GM19023 (cell line): Measurements from ENCODE around the gene ENO1.
"Not testable (repeated sequence)": the region's sequence is repeated elsewhere in the genome, so short reads cannot be mapped to it uniquely, and the experiment has no call there.

Experiments
- ATAC-seq: cut with Tn5 transposase; IDR thresholded peaks from one replicate; pipeline ENCODE4 v1.9.1; 2021; ENCODE audit warnings: mild to moderate bottlenecking, moderate library complexity; ENCODE audit not compliant: unreplicated experiment

Gene ENO1

DNA sequence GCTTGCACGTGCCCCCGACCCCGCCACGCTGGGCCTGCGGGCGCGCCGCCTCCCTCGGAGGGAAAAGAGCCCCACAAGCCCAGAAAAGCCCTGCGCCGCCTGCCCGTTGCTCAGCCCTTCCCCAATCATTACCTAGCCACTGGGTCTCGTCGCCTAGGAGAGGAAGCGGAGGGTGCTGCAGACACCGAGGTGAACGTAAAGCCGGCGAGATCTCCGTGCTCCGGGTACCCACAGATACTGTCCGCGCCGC, at the start of gene ENO1:
ENO1 (minus strand) TSS at position 239 of the 250 bp plus-strand sequence. CDS start 3,778 bp downstream, outside the sequence.
- ATAC-seq, result no peak

DNA sequence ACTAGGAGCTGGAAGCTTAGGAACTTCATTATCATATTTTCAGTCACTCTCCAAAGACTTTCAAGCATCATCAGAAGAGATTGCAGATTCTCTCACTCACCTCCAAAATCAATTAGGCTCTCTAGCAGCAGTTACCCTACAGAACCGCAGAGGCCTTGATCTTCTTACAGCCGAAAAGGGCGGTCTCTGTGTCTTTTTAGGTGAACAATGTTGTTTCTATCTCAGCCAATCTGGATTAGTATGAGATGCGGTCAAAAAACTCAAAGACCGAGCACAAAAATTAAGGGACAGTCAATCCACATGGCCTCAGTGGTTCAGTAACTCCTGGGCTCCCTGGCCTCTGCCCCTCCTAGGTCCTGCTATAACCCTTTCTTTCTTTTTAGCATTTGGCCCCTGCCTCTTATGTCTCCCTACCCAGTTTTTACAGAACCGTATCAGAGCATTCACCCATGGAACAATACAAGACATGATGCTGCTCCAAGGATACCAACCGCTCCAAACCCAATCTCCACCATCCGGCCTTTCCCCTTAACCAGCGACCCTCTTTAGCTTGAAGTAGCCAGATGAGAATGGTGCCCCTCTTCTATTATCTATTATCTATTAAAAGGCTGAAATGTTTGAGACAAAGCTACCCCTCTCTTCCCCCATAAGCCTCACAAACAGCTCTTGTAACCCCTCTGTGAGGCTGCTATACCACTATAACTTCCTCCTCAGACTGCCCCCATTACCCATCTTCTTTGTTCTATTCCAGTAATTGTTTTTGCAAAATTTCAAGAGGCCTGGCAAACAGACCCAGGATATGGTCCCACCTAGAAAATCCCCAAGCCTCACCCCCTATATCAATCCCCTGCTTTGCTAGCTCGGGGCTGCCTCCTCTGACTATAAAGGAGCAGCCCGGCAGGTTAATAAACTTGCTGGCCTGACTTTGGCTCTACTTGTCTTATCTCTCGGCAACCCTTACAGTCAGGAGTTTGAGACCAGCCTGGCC, 48.5 kb upstream of the ENO1 start:
- ATAC-seq, result no peak

DNA sequence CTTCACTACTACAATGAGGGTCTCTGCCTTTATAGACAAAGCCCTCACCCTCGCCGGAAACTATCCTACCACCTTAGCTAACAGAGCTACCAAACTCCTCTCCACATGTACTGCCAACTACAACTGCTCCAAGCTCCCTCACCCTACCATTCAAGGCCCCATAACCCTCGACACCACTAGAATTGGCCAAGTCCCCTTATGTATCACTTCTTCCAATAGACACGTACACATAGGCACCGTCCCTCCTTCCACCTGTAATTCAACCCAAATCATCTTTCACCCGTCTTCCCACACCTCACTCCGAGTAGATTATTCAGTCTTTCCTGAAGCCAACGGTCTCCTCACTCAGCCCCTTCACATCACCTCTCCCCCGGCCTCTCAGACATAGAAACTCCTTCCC, 47.5 kb upstream of the ENO1 start:
- no peak for ATAC-seq

DNA sequence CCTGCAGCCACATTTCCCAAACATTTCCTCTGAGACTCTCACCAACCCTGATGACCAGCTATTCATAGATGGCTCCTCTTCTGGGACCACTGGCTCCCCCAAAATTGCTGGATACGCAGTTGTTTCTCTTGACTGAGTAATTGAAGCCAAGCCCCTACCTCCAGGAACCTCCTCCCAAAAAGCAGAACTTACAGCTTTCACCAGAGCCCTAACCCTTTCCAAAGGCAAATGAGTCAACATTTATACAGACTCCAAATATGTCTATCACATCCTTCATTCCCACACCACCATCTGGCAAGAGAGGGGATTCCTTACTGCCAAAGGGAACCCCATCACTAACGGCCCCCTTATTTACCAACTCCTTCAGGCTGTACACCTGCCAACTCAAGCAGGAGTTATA, 46.9 kb upstream of the ENO1 start:
- no peak for ATAC-seq

DNA sequence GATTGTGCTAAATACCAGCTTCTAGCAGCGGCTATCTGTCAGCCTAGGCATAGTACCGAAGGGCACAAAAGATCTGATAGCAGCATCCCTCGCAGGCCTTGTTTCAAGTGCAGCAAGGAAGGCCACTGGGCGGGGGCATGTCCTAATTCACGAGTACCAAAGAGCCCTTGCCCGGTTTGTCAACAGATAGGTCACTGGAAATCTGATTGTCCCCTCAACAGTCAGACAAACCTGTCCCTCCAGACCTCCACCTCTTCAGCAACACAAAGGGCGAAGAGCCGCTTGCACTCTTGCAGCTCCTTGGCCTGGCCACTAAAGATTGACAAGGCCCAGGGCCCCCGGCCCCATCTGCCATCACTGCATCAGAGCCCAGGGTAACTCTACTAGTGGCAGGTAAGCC, 44.5 kb upstream of the ENO1 start:
- no peak for ATAC-seq

DNA sequence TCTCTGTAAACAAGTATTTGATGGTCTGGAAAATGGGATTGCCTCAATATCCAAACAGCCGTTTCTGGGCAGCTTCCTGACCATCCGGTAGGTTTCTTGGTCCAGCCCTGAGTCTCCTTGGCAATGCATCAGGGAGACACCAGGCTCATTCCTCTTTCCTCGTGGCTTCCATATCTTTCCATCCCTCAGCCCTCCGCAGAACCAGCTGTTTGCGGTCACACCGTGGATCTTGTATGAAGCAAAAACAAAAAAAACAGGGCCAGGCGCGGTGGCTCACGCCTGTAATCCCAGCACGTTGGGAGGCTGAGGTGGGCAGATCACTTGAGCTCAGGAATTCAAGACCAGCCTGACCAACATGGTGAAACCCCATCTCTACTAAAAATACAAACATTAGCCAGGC, 39.0 kb upstream of the ENO1 start:
- ATAC-seq, result not testable (repeated sequence)

DNA sequence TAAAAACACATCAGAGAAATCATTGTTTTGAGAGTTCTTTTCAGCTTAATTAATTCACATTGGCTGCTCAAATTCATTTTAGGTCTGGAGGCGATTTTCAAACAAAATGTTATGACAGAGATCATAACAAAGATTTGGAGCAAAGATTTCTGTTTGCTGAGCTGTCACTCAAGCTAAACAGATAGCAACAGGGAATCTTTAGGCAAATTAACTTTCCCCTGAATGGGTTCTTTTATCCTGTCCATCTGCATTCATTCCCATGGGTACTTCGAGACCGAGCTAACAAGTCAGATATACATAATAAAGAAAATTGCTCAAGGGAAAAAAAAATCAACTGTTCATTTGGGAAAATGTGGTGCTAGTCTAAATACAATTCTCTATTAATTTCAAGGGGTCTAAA, 37.0 kb upstream of the ENO1 start:
- no peak for ATAC-seq

DNA sequence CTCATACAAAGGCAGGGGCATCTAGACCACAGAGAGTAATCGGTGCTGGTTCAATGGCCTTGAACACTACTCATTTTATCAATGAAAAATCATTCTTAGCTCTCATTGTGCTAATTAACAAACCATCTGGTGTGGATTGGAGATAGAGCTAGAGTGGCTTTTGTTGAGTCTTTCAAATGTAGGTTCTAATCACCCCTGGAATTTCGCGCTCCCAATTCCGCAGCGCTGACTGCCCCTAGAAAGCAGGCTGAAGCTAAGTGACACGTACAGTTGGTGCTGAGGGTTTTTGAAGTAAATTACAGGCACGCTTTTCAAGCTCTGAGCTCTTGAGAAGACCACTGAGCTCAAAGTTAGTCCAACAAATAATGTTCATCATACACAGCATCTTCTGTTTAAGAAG, 36.0 kb upstream of the ENO1 start:
- no peak for ATAC-seq

DNA sequence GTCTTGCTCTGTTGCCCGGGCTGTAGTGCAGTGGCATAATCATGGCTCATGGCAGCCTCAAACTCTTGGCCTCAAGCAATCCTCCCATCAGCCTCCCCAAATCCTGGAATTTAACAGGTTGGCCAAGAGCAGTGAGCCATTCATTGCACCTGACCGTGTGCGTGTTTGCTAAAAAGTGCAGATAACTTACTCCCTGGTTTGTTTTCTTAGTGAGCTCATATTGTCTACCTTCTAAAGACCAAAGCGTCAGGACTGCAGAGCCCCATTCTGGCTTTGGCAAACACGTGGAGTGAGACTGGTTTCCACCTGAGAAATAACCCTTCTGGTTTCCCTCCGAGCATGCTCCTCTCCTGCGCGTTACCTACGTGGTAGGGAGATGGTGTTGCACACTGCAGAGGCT, 35.0 kb upstream of the ENO1 start:
- no peak for ATAC-seq

DNA sequence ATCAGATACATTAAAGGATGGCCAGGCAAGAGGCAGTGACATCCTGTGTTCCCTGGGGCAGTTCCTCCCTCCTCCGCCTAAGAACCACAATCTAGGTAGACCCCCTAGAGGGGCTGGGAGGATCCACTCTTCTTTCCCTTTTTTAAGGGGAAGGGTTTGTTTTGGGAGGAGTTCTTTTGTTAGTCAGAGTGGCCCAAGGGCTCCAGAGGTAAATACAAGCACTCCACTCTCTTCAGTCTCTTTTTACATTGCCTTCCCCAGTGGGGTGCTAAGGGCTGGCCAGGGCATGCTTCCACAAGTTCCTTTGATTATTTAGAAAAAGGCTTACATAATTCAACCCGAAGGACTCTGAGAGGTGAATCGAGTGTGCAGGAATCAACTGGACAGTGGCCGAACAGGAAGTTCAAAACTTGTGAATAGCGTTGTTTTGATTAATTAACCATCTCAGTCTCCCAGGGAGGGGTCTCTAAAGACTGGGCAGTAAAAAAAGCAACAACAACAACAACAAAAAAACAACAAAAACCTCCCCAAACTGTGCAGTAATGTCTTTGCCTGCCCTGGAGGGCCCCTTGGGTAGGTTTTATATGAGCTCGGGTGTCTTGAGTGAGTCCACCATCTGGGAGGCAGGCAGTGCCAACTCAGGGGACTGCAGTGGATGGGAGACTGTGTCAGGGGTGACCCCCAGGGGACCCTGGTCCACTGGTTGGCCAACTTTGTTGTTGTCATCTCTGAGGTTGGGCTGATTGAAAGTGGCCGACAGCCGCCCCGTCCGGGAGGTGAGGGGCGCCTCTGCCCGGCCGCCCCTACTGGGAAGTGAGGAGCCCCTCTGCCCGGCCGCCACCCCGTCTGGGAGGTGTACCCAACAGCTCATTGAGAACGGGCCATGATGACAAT, 33.2 kb upstream of the ENO1 start:
- no peak for ATAC-seq

DNA sequence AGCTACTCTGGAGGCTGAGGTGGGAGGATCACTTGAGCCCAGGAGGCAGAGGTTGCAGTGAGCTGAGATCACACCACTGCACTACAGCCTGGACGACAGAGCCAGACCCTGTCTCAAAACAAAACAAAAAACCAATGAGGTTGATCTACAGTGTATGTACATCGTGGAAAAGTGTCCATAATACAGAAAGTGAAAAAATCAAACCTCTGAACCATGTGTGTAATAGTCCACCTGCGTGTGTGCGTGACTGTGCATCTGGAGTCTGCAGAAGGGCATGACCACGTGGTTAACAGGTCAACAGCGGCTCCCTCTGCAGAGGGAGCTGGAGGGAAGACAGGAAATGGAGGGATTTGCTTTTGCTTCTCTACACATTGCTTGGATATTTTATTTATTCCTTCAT, 32.4 kb upstream of the ENO1 start:
- no peak for ATAC-seq

DNA sequence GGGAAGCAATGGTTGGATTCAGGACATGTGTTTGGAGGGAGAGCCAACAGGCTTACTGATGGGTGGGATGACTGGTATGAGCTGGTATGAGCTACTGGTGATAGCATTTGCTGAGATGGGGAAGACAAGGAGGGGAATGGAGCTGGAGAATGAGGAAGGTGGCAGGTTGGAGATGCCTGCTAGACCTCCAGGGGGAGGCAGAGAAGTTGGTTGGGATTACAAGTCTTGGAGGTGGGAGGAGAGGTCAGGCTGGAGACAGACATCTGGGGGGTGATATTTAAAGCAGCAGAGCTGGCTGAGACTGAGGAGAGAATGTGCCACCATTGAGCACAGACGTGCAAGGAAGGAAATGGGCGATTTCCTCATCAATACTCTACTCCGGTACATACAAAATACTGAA, 31.8 kb upstream of the ENO1 start:
- ATAC-seq, result no peak

DNA sequence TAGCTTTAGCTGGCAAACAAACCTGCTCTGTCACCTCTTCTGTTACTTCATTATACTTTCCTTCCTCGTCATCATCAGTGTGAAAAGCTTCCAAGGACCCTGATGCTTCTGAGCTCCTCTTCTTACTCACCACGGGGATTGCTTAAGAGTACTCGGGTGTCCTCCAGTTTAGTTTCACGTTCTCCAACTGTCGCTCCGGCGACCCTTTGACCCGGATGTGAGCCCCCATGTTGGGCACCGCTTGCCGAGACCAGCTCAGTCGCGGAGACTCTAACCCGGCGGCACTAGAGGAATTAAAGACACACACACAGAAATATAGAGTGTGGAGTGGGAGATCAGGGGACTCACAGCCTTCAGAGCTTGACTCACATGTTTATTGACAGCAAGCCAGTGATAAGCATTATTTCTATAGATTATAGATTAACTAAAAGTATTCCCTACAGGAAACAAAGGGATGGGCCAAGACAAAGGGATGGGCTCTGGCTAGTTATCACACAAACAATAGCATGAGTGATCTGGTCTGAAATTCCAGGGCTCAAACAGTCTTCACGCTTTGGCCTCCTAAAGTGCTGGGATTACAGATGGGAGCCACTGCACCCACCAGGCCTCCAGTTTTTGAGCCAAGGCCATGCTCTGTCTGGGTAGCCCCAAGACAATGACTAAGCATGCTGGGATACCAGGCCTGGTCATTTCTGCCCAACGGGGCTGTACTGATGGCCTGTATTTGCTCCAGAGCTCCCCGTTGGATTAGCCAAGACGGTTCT, 30.1 kb upstream of the ENO1 start:
- ATAC-seq, result no peak

DNA sequence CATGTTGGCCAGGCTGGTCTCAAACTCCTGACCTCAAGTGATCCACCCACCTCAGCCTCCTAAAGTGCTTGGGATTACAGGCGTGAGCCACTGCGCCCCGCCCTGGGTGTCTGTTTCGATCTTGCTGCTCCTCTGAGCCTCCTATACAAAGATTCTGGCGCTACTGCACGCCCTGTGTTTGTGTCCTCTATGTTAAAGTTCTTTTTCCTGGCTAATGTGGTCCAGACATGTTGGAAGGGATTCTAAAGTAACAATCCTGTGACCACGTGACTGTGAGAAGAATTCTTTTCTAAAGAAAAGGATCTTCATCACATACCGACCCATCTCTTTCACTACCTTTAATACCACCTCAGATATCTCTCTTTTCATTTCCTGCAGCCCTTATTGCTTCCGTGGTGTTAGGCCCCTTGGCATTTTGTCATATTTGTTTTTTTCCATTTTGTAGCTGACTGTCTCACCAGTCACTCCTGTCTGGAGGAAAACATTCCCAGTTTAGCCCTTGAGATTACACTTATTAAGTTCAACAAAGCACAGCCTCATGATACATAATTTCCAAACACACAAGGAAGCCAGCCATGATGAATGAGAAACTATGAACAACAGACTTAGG, 27.2 kb upstream of the ENO1 start:
- no peak for ATAC-seq

DNA sequence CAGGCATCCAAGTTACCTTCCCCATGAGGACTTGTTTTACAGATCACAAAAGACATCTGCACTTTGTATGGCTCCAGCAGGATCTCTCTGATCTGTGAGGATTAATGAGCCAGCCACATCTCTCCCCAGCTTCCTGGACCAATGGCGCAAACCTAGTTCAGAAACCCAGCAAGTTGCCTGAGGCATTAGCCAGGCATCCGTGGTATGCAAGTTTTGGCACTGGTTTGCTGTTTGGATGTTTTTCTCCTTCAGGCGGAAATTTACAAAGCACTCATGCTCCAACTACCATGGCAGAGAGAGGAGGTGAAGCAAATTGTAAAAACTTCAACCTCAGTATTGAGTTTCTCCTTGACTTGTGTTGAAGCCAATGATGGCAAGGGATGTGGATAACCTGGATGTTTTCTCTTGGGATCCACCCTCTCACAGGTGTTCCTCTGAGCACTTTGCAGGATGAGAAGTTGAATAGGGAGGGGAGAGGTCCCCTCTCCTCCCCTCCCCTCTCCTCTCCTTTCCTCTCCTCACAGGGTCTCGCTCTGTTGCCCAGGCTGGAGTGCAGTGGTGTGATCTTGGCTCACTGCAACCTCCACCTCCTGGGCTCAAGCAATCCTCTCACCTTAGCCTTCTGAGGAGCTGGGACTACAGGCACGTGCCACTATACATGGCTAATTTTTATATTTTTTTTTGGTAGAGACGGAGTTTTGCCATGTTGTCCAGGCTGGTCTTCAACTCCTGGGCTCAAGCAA, 25.6 kb upstream of the ENO1 start:
- ATAC-seq, result no peak

DNA sequence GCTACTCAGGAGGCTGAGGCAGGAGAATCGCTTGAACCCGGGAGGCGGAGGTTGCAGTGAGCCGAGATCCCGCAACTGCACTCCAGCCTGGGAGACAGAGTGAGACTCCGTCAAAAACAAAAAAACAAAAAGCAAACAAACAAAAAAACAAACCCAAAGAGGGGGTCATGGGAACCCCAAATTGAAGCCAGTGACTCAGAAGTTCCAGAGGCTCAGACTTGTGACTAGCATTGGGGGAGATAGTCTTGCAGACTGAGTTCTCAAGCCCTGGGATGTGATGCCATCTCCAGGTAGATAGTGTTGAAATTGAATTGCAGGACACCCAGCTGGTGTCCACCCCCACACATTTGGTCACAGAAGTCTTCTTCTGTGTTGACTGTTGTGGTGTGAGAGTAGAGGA, 24.9 kb upstream of the ENO1 start:
- no peak for ATAC-seq

DNA sequence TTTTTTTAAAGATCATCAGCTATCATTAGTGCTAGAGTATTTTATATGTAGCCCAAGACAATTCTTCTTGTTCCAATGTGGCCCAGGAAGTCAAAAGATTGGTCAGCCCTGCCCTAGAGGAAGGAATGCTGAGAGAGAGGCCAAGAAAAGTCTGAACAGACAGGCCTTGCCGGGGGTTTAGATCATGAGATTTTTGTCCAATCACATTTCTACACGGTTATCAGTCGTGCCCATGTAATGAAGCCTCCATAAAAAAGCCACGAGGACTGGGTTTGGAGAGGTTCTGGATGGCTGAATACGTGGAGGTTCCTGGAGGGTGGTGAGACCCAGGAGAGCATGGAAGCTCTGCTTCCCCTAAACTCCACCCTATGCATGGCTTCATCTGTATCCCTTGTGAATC, 24.3 kb upstream of the ENO1 start:
- ATAC-seq, result no peak

DNA sequence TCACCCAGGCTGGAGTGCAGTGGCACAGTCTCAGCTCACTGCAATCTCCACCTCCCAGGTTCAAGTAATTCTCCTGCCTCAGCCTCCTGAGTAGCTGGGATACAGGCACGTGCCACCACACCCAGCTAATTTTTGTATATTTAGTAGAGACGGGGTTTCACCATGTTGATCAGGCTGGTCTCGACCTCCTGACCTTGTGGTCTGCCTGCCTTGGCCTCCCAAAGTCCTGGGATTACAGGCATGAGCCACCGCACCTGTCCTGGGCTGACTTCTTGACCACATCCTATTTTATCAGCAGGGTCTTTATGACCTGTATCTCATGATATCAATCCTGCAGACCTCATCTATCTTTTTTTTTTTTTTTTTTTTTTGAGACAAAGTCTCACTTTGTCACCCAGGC, 22.2 kb upstream of the ENO1 start:
- not testable (repeated sequence) for ATAC-seq

DNA sequence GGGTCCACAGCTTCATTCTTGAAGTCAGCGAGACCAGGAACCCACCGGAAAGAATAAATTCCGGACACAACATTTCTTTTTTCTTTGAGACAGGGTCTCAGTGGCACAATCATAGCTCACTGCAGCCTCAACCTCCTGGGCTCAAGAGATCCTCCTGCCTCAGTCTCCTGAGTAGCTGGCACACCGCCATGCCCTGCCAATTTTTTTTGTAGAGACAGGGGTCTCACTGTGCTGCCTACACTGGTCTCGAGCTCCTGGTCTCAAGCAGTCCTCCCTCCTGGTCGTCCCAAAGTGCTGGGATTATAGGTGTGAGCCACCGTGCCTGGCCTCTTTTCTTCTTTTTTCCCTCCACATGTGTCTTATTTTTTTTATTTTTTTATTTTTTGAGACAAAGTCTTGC, 20.6 kb upstream of the ENO1 start:
- no peak for ATAC-seq

DNA sequence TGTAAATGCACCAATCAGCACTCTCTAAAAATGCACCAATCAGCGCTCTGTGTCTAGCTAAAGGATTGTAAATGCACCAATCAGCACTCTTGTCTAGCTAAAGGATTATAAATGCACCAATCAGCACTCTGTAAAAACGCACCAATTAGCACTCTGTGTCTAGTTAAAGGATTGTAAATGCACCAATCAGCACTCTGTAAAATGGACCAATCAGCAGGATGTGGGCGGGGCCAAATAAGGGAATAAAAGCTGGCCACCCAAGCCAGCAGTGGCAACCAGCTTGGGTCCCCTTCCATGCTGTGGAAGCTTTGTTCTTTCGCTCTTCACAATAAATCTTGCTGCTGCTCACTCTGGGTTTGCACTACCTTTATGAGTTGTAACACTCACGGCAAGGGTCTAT, 19.9 kb upstream of the ENO1 start:
- not testable (repeated sequence) for ATAC-seq
